T-helper 2 cell treated with Interferon-gamma antibody and Interleukin-4, amounts not matched to agents 100 ng/mL and 5 ng/mL, for 36 hours (primary cell): ENCODE measurements around the gene DYNC1H1. TPM values are rescaled to one million over a fixed set of nuclear protein-coding genes. Genes with fewer than 3 reads are reported as not detected.
"Not testable (repeated sequence)": the region's sequence is repeated elsewhere in the genome, so short reads cannot be mapped to it uniquely, and the experiment has no call there.

ENCODE experiments used
- intact Hi-C: fragments of 100-400 bp; cut with micrococcal nuclease; formaldehyde crosslinking; loops from one replicate; pipeline ENCODE4 v1.15.1; 2023
- total RNA-seq: library from RNA; stranded (reverse); gene quantifications from 2 replicates; pipeline ENCODE4 v1.2.3, GENCODE V29; 2022

DYNC1H1 gene
- total RNA-seq, 1 donor from 2014 or later = 284 TPM

DNA sequence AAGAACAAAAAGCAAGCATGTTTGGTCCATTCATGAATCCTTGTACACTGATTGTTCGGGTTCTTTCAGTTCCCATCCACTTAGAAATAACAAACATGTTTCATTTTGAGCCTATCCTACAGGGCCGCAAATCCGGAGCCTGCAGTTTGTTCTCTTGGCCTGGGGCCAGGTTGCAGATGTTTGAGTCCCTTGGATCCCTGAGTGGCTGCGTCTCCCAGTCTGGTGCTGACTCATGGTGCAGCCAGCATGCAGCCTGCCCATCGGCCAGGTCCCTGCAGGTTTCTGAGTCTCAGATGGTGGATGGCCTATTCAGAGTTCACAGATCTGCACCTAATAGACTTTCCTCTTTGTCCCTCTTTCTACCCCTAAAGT lies 1.9 kb upstream of the DYNC1H1 start:
- intact Hi-C loops = loop anchor here (5.0 kb wide), 4 partner anchors 180 to 560 kb away; partner anchors contain the start of gene PPP2R5C

DNA sequence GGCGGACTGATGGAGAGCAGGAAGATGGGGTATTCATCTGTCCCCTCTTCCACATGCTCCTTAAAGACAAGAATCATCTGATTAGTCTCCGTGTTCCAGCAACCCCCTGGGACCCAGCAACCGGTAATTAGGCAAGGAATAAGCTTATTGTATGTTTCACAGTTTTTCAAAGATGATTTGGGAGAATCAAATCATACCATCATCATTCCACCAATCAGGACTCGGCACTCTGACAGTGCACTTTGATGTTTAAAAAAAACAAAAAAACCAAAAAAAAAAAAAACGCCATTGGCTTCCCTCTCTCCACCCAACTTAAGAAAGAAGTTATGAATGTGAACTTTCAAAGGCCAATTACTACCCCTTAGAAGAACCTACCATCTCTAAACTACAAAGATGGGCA lies 1.3 kb upstream of the DYNC1H1 start:
- intact Hi-C loops = loop anchor here (5.0 kb wide), 4 partner anchors 179 to 559 kb away; partner anchors contain the start of gene PPP2R5C

DNA sequence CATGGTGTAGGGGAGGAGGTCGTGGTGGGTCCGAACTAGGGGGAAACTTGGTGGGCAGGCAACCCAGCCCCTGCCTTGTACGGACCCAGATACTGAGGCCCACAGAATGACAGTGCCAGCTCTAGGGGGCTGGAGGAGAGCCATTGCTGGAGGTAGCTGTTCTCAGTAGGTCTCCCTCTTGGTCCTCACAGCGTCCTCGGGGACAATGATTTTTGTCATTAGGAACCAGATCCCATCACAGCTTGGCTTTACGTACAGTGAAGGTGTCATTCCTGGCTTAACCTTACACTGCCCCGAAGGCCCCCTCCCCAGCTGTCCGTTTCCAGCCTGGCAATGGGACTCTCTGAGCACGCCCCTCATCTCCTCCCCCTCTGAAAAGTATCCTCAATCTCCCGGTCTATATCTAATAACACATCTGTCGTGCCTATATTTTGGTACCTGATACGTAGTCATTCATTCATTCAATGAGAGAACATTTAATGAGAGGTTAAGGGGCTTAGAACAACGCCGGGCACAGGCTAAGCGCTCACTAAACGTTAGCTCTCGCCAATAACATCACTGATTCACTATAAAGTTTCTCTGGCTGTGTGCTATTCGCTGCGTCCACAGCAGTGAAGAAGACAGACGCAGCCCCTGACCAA lies 597 bp upstream of the DYNC1H1 start:
- intact Hi-C loops = loop anchor here (1.0 to 5.0 kb wide), 8 partner anchors 15 to 559 kb away; partner anchors contain the start of genes CINP, PPP2R5C and TECPR2

DNA sequence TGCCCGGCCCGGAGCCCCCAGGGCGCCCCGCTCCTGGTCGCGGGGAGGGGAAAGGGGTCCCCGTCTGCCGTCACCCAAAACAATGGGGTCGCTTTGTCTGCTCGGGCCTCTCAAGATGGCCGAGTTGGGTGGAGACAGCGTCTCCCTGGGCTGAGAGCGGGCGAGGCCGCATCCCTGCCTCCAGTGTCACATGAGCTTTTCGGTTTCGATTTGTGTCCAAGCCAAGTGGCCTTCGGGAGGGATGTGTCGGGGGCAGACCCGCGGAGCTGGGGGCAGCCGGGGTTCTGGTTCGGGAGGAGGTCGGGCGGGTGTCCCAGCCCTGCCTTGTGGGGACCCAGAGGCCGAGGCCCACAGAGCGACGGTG lies 790 bp downstream of the DYNC1H1 start:
- intact Hi-C loops = loop anchor here (2.0 kb wide), 2 partner anchors 56 to 398 kb away; partner anchors contain the start of genes CINP and TECPR2

DNA sequence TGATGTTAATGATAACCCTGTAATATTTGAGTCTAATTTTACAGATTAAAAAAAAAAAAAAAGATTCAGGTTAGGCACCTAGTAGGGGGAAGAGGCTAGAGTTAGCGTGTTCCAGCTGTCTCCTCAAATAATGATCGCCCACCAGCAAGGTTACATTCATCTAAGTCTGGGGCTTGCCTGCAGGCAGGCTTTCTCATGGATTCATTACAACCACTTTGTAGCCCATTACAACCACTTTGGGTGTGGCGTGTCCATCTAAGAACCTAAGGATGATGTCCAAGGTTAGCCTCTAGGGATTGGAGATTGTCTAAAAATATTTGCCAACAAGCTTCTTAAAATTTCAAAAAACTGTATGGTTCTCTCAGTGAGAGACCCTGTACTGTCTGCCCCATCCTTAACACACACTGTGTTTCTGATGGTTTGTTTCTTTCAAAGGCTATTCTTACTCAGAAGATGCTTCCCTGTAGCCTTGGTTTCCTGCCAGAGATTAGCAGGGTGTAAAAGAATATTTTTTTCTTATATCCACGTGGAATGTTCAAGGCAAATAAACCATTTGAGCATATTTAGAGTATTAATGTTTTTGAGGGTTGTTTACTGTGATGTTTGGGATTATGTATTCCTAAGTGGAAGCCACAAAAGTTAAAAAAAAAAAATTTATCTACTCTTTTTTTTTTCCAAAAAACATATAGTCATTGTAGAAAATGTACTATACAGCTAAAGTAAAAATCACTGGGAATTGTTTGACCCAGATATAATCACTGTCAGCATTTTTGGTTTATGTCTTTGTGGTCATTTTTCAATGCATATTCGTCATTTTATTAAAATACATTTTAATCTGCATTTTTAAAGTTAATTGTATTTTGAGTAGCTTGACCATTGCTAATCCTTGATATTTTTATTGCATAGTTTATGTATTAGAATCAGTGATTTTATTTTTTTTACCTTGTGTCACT lies 1.7 kb downstream of the DYNC1H1 start:
- intact Hi-C loops = loop anchor here (2.0 kb wide), 2 partner anchors 55 to 397 kb away; partner anchors contain the start of genes CINP and TECPR2

DNA sequence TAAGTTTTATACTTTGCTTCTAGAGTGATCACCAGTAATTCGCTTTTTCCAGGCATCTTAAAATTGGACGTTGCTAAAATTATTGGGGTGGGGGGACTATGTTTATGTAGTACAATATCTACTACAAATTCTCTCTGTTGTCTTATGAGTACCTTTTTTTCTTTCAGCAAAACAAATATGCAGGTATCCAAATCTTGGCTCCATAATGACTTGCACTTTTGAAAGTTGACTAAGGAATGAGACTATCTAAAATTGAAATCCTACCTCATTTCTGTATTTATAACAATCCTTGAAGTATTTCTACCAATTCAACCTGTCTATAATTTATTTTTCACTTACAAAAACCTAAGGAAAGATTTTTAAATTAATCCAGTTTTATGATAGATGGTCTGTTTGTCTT lies 2.4 kb downstream of the DYNC1H1 start:
- intact Hi-C loops = no loop called here

DNA sequence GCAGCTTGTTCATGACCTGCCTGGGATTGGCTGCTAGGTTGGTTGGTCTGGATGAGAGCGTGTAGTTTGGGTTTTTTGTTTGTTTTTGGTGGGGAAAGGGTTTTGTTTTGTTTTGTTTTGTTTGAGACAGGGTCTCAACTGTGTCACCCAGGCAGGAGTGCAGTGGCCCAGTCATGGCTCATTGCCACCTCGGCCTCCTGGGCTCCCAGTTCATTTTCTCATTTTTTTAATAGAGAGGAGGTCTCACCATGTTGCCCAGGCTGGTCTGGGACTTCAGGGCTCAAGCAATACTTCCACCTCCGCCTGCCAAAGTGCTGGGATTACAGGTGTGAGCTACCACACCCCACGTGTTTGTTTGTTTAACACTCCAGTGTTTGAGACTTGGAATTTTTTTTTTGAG lies 3.8 kb downstream of the DYNC1H1 start:
- intact Hi-C loops = no loop called here

DNA sequence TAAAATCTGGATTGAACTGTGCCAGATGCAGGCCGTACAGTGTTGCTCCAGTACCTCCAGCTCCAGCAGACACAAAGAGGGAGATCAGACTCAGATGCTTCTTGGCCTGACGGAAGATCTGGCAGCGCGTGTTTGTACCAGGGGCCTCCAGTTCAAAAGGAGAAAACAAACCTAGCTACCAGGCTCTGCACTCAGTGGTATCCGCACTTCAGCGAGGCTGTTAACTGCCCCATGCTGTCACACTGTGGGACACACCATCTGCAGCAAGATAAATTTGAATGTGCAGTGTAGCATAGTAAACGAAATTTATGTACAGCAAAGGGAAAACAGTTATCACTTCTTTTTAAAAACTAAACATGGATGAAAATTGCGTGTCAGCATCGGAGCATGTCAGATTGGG lies 5.1 kb downstream of the DYNC1H1 start:
- intact Hi-C loops = no loop called here

DNA sequence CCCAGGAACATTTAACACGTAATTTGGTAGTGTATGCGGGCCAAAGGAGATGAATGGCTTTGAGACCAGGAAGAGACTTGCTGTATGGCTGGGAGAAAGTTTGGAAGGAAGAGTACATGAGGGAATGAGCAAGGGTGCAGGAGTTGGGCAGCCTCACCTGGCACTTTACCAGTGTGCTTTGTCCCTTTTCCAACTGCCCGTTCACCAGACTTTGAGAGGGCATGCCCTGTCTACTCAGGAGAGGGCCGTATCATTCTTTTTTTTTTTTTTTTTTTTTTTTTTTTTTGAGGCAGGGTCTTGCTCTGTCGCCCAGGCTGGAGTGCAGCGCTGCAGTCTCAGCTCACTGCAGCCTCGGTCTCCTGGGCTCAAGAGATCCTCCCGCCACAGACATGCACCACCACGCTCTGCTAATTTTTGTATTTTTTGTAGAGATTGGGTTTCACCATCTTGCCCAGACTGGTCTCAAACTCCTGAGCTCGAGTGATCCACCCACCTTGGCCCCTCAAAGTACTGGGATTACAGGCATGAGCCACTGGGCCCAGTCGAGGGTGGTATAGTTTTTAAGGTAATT lies 6.5 kb downstream of the DYNC1H1 start:
- intact Hi-C loops = no loop called here

DNA sequence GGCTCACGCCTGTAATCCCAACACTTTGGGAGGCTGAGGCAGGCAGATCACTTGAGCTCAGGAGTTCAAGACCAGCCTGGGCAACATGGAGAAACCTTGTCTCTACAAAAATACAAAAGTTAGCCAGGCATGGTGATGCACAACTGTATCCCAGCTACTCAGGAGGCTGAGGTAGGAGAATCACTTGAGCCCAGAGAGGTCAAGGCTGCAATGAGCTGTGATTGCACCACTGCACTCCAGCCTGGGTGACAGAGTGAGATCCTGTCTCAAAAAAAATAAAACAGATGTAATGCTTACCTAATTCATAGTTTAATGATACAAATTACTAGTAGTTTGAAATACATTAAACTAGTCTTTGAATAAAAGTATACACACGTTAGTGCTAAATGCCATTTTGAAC lies 7.1 kb downstream of the DYNC1H1 start:
- intact Hi-C loops = not testable (repeated sequence)

DNA sequence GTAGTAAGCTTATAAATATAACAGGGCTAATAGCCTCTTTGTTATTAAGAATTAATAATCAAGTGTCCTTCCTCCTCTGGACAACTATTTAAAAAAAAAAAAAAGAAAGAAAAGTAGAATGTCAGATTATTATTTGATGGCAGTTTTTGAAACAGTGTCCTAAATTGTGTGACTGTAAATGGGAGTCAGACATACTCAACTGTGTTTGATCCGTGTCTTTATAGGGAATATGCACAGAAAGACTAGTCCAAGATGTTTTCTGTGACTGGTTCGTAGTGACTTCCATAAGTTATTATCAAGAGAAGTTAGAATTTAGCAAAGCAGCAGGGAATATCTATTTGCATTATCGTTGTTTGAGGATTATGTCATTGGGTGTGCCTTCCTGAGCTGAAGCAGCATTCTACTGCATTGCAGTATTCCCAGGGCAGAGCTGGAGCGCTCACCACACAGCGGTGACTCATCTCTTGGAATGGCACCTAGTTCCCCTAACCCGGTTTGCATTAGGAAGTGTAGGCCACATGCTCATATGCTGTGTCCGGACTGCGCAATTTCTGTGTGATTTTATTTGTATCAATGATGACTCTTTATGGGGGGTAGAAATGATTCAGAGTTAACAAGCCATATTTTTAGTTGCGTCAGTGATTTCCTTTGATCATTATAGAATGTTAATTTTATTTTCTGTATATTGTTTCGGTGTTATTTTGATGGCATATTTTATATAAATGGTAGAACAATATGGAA lies 7.9 kb downstream of the DYNC1H1 start:
- intact Hi-C loops = no loop called here

DNA sequence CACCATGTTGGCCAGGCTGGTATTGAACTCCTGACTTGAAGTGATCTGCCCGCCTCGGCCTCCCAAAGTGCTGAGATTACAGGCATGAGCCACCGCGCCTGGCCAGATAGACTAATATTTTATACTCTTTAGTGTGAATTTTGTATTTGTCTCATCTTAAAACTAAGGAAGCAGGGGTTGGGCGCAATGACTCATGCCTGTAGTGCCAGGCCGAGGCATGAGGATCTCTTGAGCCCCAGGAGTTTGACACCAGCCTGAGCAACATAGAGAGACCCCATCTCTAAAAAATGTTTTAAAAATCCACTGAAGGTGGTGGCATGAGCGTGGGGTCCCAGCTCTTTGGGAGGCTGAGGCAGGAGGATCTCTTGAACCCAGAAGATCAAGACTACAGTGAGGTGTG lies 9.0 kb downstream of the DYNC1H1 start:
- intact Hi-C loops = no loop called here

DNA sequence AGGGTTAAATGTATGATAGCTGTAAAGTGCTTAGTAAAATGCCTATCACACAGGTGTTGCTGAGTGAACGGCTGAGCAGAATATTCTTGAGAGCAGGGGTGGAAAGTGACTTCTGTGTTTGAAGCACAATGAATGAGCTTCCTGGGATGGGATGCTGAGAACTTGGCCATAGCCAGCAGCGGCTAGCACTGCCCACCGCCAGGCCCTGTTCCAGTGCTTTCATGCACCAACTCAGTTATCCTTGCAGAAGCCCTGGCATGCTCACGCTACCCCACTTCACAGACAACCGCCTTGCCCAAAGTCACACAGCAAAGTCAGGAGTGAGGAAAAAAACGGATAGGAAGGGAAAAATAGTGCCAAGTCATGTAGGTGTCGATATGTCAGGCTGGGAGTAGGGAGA lies 10.9 kb downstream of the DYNC1H1 start:
- intact Hi-C loops = no loop called here

DNA sequence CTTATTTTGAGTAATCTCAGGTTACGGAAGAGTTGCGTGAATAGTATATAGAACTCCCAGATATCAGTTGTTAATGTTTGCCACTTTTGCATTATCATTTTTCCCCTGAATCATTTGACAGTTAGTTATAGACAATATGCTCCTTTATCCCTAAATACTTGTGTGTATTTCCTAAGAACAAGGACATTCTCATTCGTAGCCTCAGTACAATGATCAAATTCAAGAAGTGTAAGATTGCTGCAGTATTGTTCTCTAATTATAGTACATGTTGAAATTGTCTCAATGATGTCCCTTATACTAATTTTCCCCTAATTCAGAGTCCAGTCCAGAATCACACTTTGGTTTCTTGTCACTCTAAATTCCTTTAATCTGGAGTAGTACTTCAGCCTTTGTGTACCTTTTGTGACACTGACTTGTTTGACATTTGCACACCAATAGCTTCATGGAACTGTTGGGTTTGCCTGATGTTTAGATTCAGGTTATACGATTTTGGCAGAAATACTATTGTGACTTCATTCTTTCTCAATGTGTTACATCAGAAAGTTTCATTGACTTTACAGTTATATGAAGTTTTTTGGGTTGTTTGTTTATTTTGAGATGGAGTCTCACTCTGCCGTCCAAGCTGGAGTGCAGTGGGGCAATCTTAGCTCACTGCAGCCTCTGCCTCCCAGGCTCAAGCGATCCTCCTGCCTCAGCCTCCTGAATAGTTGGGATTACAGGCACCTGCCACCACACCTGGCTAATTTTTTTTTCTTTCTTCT lies 13.1 kb downstream of the DYNC1H1 start:
- intact Hi-C loops = no loop called here

DNA sequence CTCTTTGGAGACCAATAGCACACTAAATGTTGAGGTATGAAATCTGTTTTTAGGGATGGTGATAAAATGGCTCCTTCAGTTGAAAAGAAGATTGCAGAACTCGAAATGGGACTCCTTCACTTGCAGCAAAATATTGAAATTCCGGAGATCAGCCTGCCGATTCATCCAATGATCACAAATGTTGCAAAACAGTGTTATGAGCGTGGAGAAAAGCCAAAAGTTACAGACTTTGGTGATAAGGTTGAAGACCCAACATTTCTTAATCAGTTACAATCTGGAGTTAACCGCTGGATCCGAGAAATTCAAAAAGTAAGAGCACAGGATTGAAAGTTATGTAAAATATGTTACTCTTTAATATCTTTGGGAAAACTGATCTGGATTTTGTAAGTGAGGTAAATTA lies 15.3 kb downstream of the DYNC1H1 start:
- intact Hi-C loops = no loop called here

DNA sequence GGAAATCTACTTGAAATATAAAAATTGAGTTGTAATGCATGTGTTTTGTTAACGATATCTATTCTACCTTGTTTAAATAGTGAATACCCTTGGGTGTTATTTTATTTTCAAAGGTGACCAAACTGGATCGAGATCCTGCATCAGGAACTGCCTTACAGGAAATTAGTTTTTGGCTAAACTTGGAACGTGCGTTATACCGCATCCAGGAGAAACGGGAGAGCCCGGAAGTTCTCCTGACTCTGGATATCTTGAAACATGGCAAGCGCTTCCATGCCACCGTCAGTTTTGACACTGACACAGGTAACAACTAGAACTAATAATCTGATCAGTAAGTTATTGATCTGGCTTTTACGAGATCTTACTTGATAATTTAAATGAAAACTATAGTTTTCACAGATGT lies 15.9 kb downstream of the DYNC1H1 start:
- intact Hi-C loops = no loop called here

DNA sequence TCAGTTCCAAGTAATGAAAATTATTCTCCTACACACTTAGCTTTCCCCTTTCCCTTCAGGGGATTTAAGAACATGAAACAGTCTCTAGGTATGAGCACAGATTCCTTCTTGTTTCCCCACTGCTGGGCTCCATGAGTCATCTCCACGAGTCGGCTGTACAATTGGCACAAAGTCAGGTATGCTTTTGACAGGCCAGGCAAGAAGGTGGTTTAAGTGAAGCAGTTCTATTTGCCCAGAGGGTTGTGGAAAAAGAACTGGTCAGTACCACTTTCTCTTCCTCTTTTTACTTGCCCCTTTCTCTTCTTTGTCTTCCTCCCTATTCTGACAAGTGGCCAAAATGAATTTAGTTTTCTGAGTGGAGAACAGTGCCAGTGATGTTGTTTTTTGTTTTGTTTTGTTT lies 16.3 kb downstream of the DYNC1H1 start:
- intact Hi-C loops = no loop called here

DNA sequence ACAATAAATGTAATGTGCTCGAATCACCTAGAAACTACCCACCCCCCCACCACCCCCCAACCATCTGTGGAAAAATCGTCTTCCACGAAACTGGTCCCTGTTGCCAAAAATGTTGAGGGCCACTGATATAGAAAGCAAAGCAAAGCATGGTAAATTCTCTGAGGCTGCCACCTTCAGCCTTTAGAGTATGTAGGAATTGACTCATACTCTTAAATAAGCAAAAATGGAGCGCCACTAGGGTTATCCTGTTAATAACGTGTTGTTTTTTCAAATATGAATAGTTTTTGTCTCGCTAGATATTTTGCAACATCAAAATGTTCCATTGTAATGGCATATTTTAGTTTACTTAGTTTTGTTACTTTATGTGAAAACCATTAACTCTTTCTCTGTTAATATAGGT lies 18.2 kb downstream of the DYNC1H1 start:
- intact Hi-C loops = no loop called here

DNA sequence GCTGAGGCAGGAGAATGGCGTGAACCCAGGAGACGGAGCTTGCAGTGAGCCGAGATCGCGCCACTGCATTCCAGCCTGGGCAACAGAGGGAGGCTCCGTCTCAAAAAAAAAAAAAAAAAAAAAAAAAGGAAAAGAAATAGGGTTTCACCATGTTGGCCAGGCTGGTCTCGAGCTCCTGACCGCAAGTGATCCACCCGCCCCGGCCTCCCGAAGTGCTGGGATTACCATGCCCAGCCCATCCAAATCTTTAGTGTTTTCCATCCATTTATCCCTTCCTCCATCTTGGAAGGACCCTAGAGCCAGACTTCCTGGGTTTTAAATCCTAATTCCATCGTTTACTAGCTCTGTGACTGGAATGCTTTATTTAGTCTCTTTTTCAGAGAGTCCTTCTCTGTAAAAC lies 20.5 kb downstream of the DYNC1H1 start:
- intact Hi-C loops = not testable (repeated sequence)

DNA sequence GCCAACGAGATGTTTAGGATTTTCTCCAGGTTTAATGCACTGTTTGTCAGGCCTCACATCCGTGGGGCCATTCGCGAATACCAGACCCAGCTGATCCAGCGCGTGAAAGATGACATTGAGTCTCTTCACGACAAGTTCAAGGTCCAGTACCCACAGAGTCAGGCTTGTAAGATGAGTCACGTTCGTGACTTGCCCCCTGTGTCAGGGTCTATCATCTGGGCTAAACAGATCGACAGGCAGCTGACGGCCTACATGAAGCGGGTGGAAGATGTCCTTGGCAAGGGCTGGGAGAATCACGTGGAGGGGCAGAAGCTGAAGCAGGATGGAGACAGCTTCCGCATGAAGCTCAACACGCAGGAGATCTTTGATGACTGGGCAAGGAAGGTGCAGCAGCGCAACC lies 21.6 kb downstream of the DYNC1H1 start:
- intact Hi-C loops = no loop called here

DNA sequence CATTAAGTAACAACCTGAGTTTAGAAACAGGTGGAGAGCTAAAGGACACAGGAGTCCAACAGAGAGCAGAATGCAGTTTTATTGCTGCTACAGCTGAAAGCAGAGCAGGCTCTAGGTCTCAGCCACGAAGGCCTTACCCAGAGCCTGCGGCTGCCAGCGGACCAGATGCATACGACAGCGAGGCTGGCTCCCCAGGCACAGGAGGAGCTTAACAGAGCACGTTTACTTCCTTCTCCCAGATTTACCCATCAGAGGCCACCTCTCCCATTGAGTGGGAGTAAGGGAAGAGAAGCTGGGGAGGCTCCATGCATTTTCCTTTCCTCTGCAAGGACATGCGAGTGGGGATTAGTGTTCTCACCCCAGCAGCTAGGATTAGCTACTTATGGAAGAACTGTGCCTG lies 22.6 kb downstream of the DYNC1H1 start:
- intact Hi-C loops = no loop called here
